ENCODE data around the gene KCNRG.

DNA sequence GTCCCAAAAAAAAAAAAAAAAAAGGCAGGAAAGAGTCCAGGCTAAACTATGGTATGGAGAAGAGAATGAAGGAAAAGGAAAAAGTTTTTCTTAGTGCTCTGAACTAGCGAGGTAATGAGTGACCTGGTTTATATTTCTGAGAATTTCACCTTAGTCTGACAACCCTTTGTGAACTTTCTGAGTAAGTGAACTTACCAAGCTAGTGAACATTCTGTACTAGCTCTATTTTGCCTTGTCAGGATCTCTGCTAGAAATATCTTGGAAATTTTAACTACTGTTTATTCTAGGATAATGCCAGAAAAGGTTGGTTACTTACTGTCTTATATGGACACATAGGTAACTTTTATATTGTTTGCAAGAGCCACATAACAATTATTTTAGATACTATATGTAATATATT is 14.0 kb upstream of the KCNRG start:
- TF ChIP-seq PRDM15 (CRISPR knock-in tag; IDR thresholded peaks at IDR 0.05) (no peak), CTCF (IDR thresholded peaks at IDR 0.05) (no peak), MAX (CRISPR knock-in tag; IDR thresholded peaks at IDR 0.05) (no peak), ELF4 (CRISPR knock-in tag; IDR thresholded peaks at IDR 0.05; ENCODE audit: low read depth) (no peak)

Data from WTC11 (cell line).